Neural cell (in vitro differentiated cells): ENCODE measurements around the gene DNMBP.

Experiments
- EP300 ChIP-seq: fragments of 450-650 bp; conservative IDR thresholded peaks from 2 replicates; pipeline ENCODE4 v1.6.1; 2014; ENCODE audit warnings: antibody characterized with exemption, mild to moderate bottlenecking, moderate library complexity; ENCODE audit not compliant: poor library complexity, severe bottlenecking
- EZH2 ChIP-seq: fragments of 200-600, 300-800 bp; shearing (Covaris generic), sonication (generic); IDR thresholded peaks from 2 replicates; pipeline ENCODE4 v1.6.1; 2014; ENCODE audit warnings: antibody characterized with exemption, low read length, borderline replicate concordance, mild to moderate bottlenecking; ENCODE audit not compliant: insufficient read depth, poor library complexity, severe bottlenecking
- POLR2AphosphoS5 ChIP-seq: IDR thresholded peaks from 2 replicates; pipeline ENCODE4 v1.6.1; 2012
- RAD21 ChIP-seq: fragments of 450-650 bp; conservative IDR thresholded peaks from 2 replicates; pipeline ENCODE4 v1.6.1; 2014; ENCODE audit warnings: antibody characterized with exemption, mild to moderate bottlenecking, moderate library complexity
- SMC3 ChIP-seq: fragments of 450-650 bp; conservative IDR thresholded peaks from 2 replicates; pipeline ENCODE4 v1.6.1; 2014; ENCODE audit warnings: antibody characterized with exemption, mild to moderate bottlenecking, moderate library complexity; ENCODE audit not compliant: poor library complexity
- TAF1 ChIP-seq: IDR thresholded peaks from 2 replicates; pipeline ENCODE4 v1.6.1; 2012; ENCODE audit warnings: low read depth
- TF ChIP-seq, protein P1 (sequence below): fragments of 450-650 bp; IDR thresholded peaks from 2 replicates; pipeline ENCODE4 v1.5.1; 2014; ENCODE audit warnings: antibody characterized with exemption, mild to moderate bottlenecking, moderate library complexity; ENCODE audit not compliant: poor library complexity, severe bottlenecking
- TF ChIP-seq, protein P2 (sequence below): IDR thresholded peaks from 2 replicates; pipeline ENCODE4 v1.6.1; 2012; ENCODE audit warnings: borderline replicate concordance

DNA sequence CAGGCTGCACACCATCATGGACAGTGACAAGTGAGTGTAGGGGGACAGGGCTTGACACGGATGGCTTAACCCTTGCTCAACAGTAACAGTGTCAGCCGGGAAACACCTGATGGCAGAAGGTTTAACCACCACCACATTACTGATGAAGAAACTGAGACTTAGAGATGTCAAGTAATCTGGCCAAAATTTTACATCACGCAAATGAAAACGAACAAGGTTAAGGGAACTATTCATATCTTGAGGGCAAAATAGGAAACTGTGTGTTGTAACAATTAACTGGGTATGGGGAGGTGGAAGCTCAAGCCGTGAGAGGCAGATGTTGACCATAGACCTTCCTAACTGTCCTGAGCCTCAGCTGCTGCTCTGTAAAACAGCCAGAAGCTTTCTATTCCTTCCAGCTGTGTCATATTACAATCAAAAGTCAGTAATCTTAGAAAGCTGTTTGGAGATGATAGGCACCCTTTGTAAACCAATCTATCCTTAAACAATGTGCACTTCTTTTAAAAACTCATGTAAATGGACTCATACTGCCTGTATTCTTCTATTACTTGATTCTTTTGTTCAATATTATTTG lies 158.9 kb downstream of the DNMBP start:
- TF ChIP-seq, protein P1, sequence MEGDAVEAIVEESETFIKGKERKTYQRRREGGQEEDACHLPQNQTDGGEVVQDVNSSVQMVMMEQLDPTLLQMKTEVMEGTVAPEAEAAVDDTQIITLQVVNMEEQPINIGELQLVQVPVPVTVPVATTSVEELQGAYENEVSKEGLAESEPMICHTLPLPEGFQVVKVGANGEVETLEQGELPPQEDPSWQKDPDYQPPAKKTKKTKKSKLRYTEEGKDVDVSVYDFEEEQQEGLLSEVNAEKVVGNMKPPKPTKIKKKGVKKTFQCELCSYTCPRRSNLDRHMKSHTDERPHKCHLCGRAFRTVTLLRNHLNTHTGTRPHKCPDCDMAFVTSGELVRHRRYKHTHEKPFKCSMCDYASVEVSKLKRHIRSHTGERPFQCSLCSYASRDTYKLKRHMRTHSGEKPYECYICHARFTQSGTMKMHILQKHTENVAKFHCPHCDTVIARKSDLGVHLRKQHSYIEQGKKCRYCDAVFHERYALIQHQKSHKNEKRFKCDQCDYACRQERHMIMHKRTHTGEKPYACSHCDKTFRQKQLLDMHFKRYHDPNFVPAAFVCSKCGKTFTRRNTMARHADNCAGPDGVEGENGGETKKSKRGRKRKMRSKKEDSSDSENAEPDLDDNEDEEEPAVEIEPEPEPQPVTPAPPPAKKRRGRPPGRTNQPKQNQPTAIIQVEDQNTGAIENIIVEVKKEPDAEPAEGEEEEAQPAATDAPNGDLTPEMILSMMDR = no peak
- TF ChIP-seq TAF1 (no peak), POLR2AphosphoS5 (no peak), EZH2 (no peak), SMC3 (no peak), EP300 (no peak), RAD21 (no peak)
- TF ChIP-seq, protein P2, sequence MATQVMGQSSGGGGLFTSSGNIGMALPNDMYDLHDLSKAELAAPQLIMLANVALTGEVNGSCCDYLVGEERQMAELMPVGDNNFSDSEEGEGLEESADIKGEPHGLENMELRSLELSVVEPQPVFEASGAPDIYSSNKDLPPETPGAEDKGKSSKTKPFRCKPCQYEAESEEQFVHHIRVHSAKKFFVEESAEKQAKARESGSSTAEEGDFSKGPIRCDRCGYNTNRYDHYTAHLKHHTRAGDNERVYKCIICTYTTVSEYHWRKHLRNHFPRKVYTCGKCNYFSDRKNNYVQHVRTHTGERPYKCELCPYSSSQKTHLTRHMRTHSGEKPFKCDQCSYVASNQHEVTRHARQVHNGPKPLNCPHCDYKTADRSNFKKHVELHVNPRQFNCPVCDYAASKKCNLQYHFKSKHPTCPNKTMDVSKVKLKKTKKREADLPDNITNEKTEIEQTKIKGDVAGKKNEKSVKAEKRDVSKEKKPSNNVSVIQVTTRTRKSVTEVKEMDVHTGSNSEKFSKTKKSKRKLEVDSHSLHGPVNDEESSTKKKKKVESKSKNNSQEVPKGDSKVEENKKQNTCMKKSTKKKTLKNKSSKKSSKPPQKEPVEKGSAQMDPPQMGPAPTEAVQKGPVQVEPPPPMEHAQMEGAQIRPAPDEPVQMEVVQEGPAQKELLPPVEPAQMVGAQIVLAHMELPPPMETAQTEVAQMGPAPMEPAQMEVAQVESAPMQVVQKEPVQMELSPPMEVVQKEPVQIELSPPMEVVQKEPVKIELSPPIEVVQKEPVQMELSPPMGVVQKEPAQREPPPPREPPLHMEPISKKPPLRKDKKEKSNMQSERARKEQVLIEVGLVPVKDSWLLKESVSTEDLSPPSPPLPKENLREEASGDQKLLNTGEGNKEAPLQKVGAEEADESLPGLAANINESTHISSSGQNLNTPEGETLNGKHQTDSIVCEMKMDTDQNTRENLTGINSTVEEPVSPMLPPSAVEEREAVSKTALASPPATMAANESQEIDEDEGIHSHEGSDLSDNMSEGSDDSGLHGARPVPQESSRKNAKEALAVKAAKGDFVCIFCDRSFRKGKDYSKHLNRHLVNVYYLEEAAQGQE = no peak
